Endodermal cell (in vitro differentiated cells): Measurements from ENCODE around the gene ADCY2. TPM values are rescaled to one million over a fixed set of nuclear protein-coding genes. Genes with fewer than 3 reads are reported as not detected.

Experiments used
- DNase-seq: peaks from one replicate; pipeline ENCODE4 v3.0.0-alpha.2; 2017
- H3K27ac ChIP-seq: 2 replicates; pipeline ENCODE4 v1.5.1; 2013; ENCODE audit warnings: mild to moderate bottlenecking, low read depth, low read length, moderate library complexity
- H3K27me3 ChIP-seq: 2 replicates; pipeline ENCODE4 v1.6.1; 2013; ENCODE audit warnings: mild to moderate bottlenecking, low read length, moderate library complexity; ENCODE audit not compliant: insufficient read depth, control insufficient read depth, poor library complexity, severe bottlenecking
- H3K36me3 ChIP-seq: 2 replicates; pipeline ENCODE4 v1.7.0; 2013; ENCODE audit warnings: mild to moderate bottlenecking, low read length, moderate library complexity; ENCODE audit not compliant: control insufficient read depth, insufficient read depth
- H3K4me1 ChIP-seq: one replicate; pipeline ENCODE4 v1.7.0; 2013; ENCODE audit warnings: low read length; ENCODE audit not compliant: control insufficient read depth, insufficient read depth
- H3K4me3 ChIP-seq: 2 replicates; pipeline ENCODE4 v1.5.1; 2013; ENCODE audit warnings: mild to moderate bottlenecking, low read length, moderate library complexity
- H3K9ac ChIP-seq: 2 replicates; pipeline ENCODE4 v1.6.1; 2013; ENCODE audit warnings: mild to moderate bottlenecking, low read length, moderate library complexity; ENCODE audit not compliant: poor library complexity, severe bottlenecking; ENCODE audit errors: extremely low read depth
- H3K9me3 ChIP-seq: 2 replicates; pipeline ENCODE4 v1.6.1; 2013; ENCODE audit warnings: mild to moderate bottlenecking, low read length, moderate library complexity; ENCODE audit not compliant: control insufficient read depth
- H3K27ac Mint-ChIP-seq: 2 replicates; pipeline ENCODE4 v1.8.0; 2020; ENCODE audit warnings: mixed read lengths
- H3K27me3 Mint-ChIP-seq: 2 replicates; pipeline ENCODE4 v1.8.0; 2021; ENCODE audit warnings: mild to moderate bottlenecking, mixed read lengths; ENCODE audit not compliant: insufficient read depth
- H3K36me3 Mint-ChIP-seq: 2 replicates; pipeline ENCODE4 v1.8.0; 2020; ENCODE audit warnings: low read depth, mixed read lengths
- H3K4me1 Mint-ChIP-seq: 2 replicates; pipeline ENCODE4 v1.8.0; 2020; ENCODE audit warnings: mixed read lengths
- H3K4me3 Mint-ChIP-seq: 2 replicates; pipeline ENCODE4 v1.8.0; 2020; ENCODE audit warnings: mild to moderate bottlenecking, moderate library complexity, mixed read lengths
- H3K9me3 Mint-ChIP-seq: 2 replicates; pipeline ENCODE4 v1.8.0; 2020; ENCODE audit warnings: mild to moderate bottlenecking, mixed read lengths
- CTCF ChIP-seq: fragments of 200-600 bp; sonication (generic); conservative IDR thresholded peaks from 2 replicates; pipeline ENCODE4 v1.5.0; 2021; ENCODE audit warnings: antibody characterized with exemption, mild to moderate bottlenecking
- WGBS, 2 experiments: methylation state at CpG; one replicate each; pipeline versions ENCODE4 v1.1.5 to v1.1.7; 2013; ENCODE audit warnings: missing lambda C conversion rate in 2 of 2, mixed read lengths in 1 of 2; ENCODE audit not compliant: insufficient coverage in 1 of 2, insufficient read length in 1 of 2; 5-methylcytosine and 5-hydroxymethylcytosine counted together
- total RNA-seq, 2 donors: library from RNA; stranded (reverse); fragmentation: NEBNext Ultra II Directional in 1 of 2; extraction: Animal tissue kit (Norgen Biotek cat#: 25700) in 1 of 2; gene quantifications; 2 replicates in 1 of 2; 3 replicates in 1 of 2; pipeline ENCODE4 v1.2.1, GENCODE V29; 2021

ADCY2 gene
- total RNA-seq, 2 donors from 2014 or later = 61.5 to 63.2 TPM

GRCh38 chr5:7751874-7752273, 355.9 kb downstream of the ADCY2 start:
- no peak overlapping the region for H3K27ac ChIP-seq
- H3K36me3 ChIP-seq = peaks cover 8% of the 10 kb centered on the region
- H3K4me3 ChIP-seq = no peak overlapping the region
- no peaks in the 10 kb centered on the region for H3K4me1 ChIP-seq
- H3K27me3 Mint-ChIP-seq = no peaks in the 10 kb centered on the region
- H3K4me3 Mint-ChIP-seq = no peak overlapping the region
- H3K9ac ChIP-seq = no peak overlapping the region
- WGBS, 2 experiments = 74 to 80% methylated on average over 5 of the region's 5 CpGs
- TF ChIP-seq CTCF = no peak
- peaks cover 7% of the 10 kb centered on the region for H3K4me1 Mint-ChIP-seq
- H3K27ac Mint-ChIP-seq = no peak overlapping the region
- DNase-seq = no peak
- H3K9me3 ChIP-seq = no peaks in the 10 kb centered on the region
- no peaks in the 10 kb centered on the region for H3K9me3 Mint-ChIP-seq
- H3K27me3 ChIP-seq = no peaks in the 10 kb centered on the region
- peaks cover 6% of the 10 kb centered on the region for H3K36me3 Mint-ChIP-seq

- H3K27ac Mint-ChIP-seq = no peak overlapping the region
- H3K4me3 Mint-ChIP-seq = no peak overlapping the region
- no peaks in the 10 kb centered on the region for H3K36me3 ChIP-seq
- H3K27me3 Mint-ChIP-seq = no peaks in the 10 kb centered on the region
- H3K4me3 ChIP-seq = no peak overlapping the region
- no peaks in the 10 kb centered on the region for H3K9me3 ChIP-seq
- H3K27ac ChIP-seq = no peak overlapping the region
- WGBS, 2 experiments = 95 to 100% methylated on average over 1 to 3 of the region's 3 CpGs
- no peak for TF ChIP-seq CTCF
- no peak overlapping the region for H3K9ac ChIP-seq
- H3K36me3 Mint-ChIP-seq = peaks cover 14% of the 10 kb centered on the region
- DNase-seq = no peak
- H3K27me3 ChIP-seq = no peaks in the 10 kb centered on the region
- H3K4me1 ChIP-seq = peaks cover 6% of the 10 kb centered on the region
- no peaks in the 10 kb centered on the region for H3K9me3 Mint-ChIP-seq
- H3K4me1 Mint-ChIP-seq = peaks cover 12% of the 10 kb centered on the region
These were observed 357.2 kb downstream of the ADCY2 start for GRCh38 chr5:7753181-7753580.

GRCh38 chr5:7753596-7753995, 357.7 kb downstream of the ADCY2 start:
- no peak for DNase-seq
- peaks cover 6% of the 10 kb centered on the region for H3K4me1 ChIP-seq
- H3K4me3 ChIP-seq = no peak overlapping the region
- TF ChIP-seq CTCF = no peak
- H3K36me3 ChIP-seq = no peaks in the 10 kb centered on the region
- H3K27ac ChIP-seq = no peak overlapping the region
- H3K9me3 ChIP-seq = no peaks in the 10 kb centered on the region
- H3K27me3 Mint-ChIP-seq = no peaks in the 10 kb centered on the region
- peaks cover 14% of the 10 kb centered on the region for H3K36me3 Mint-ChIP-seq
- no peaks in the 10 kb centered on the region for H3K27me3 ChIP-seq
- no peak overlapping the region for H3K9ac ChIP-seq
- H3K9me3 Mint-ChIP-seq = no peaks in the 10 kb centered on the region
- peaks cover 13% of the 10 kb centered on the region for H3K4me1 Mint-ChIP-seq
- 93% methylated on average over 1 of the region's 1 CpG; no CpG with 5 or more reads in 1 of the 2 experiments for WGBS, 2 experiments
- no peak overlapping the region for H3K4me3 Mint-ChIP-seq
- no peak overlapping the region for H3K27ac Mint-ChIP-seq
